Stimulated activated CD4-positive, alpha-beta T cell treated with anti-CD3 and anti-CD28 coated beads, Interleukin-4, amount 100 ng/mL, for 1 hour (primary cell): ENCODE results near the gene ARHGAP40.

Source experiments
- DNase-seq: peaks from one replicate; pipeline ENCODE4 v3.0.0-alpha.2; 2020

The ARHGAP40 gene

GRCh38 chr20:38620441-38620840 lies 18.8 kb downstream of the ARHGAP40 start:
- no peak for DNase-seq

GRCh38 chr20:38623061-38623460 lies 21.5 kb downstream of the ARHGAP40 start:
- DNase-seq: no peak

- DNase-seq: no peak
These were observed 22.5 kb downstream of the ARHGAP40 start for GRCh38 chr20:38624084-38624483.

- DNase-seq: no peak
These were observed 24.3 kb downstream of the ARHGAP40 start for GRCh38 chr20:38625896-38626295.

GRCh38 chr20:38626921-38627659 lies 25.5 kb downstream of the ARHGAP40 start:
- no peak for DNase-seq

- no peak for DNase-seq
These were observed 27.2 kb downstream of the ARHGAP40 start for GRCh38 chr20:38628580-38629470.

- no peak for DNase-seq
These were observed 28.4 kb downstream of the ARHGAP40 start for GRCh38 chr20:38629979-38630378.

GRCh38 chr20:38630727-38631126 lies 29.1 kb downstream of the ARHGAP40 start:
- no peak for DNase-seq

GRCh38 chr20:38631155-38632022 lies 29.8 kb downstream of the ARHGAP40 start:
- no peak for DNase-seq

GRCh38 chr20:38633577-38634093 lies 32.0 kb downstream of the ARHGAP40 start:
- DNase-seq: peak; percentile 49

GRCh38 chr20:38635721-38636288 lies 34.2 kb downstream of the ARHGAP40 start:
- no peak for DNase-seq

GRCh38 chr20:38640521-38640920 lies 38.9 kb downstream of the ARHGAP40 start:
- no peak for DNase-seq

- no peak for DNase-seq
These were observed 40.9 kb downstream of the ARHGAP40 start for GRCh38 chr20:38642498-38642897.

- DNase-seq: no peak
These were observed 43.1 kb downstream of the ARHGAP40 start for GRCh38 chr20:38644588-38645260.

GRCh38 chr20:38645351-38645750 lies 43.7 kb downstream of the ARHGAP40 start:
- no peak for DNase-seq

GRCh38 chr20:38645980-38646858 lies 44.6 kb downstream of the ARHGAP40 start:
- peak; percentile 90 for DNase-seq

- DNase-seq: no peak
These were observed 47.8 kb downstream of the ARHGAP40 start for GRCh38 chr20:38649275-38649891.

- DNase-seq: no peak
These were observed 48.4 kb downstream of the ARHGAP40 start for GRCh38 chr20:38650010-38650409.

- no peak for DNase-seq
These were observed 49.5 kb downstream of the ARHGAP40 start for GRCh38 chr20:38651154-38651553.

GRCh38 chr20:38651562-38651961 lies 50.0 kb downstream of the ARHGAP40 start:
- no peak for DNase-seq
